MCF 10A (cell line): Measurements from ENCODE around the gene KIAA1755. TPM values are rescaled to one million over a fixed set of nuclear protein-coding genes. Genes with fewer than 3 reads are reported as not detected.

Experiments used
- BruUV-seq: library from RNA; stranded (reverse); fragments of 400-500 nt; replicated peaks from 2 replicates; lab custom pipeline; 2021; lab: Mats Ljungman, UMichigan
- CTCF ChIA-PET: fragments of 300-600 bp; sonication (Branson Sonifier 250); formaldehyde crosslinking; extraction: SDS; loops from one replicate; lab custom pipeline; 2021; ENCODE audit warnings: antibody characterized with exemption, inconsistent platforms; lab: Yijun Ruan, JAX
- POLR2A ChIA-PET: fragments of 300-600, 350-650 bp; sonication (Branson Sonifier 250); formaldehyde crosslinking; extraction: SDS; loops from one replicate; lab custom pipeline; 2020; ENCODE audit warnings: antibody characterized with exemption, inconsistent platforms; lab: Yijun Ruan, JAX
- DNase-seq: peaks from one replicate; pipeline ENCODE4 v3.0.0-alpha.2; 2018; ENCODE audit not compliant: unreplicated experiment
- H3K27ac Mint-ChIP-seq: one replicate; pipeline ENCODE4 v1.8.0; 2022; ENCODE audit warnings: mild to moderate bottlenecking, low read depth, mixed read lengths; ENCODE audit not compliant: unreplicated experiment
- H3K27me3 Mint-ChIP-seq: one replicate; pipeline ENCODE4 v1.8.0; 2022; ENCODE audit warnings: mixed read lengths; ENCODE audit not compliant: insufficient read depth, unreplicated experiment
- H3K36me3 Mint-ChIP-seq: one replicate; pipeline ENCODE4 v1.8.0; 2022; ENCODE audit warnings: mild to moderate bottlenecking, moderate library complexity, mixed read lengths; ENCODE audit not compliant: insufficient read depth, unreplicated experiment
- H3K4me1 Mint-ChIP-seq: one replicate; pipeline ENCODE4 v1.8.0; 2022; ENCODE audit warnings: mixed read lengths; ENCODE audit not compliant: insufficient read depth, unreplicated experiment
- H3K4me3 Mint-ChIP-seq: one replicate; pipeline ENCODE4 v1.8.0; 2022; ENCODE audit warnings: mild to moderate bottlenecking, moderate library complexity, mixed read lengths; ENCODE audit not compliant: unreplicated experiment
- H3K9me3 Mint-ChIP-seq: one replicate; pipeline ENCODE4 v1.8.0; 2022; ENCODE audit warnings: mixed read lengths; ENCODE audit not compliant: unreplicated experiment
- CTCF ChIP-seq: fragments of 200-600 bp; IDR thresholded peaks from one replicate; pipeline ENCODE4 v1.8.0; 2022; ENCODE audit warnings: antibody characterized with exemption, mild to moderate bottlenecking; ENCODE audit not compliant: unreplicated experiment
- intact Hi-C: fragments of 100-400 bp; cut with micrococcal nuclease; formaldehyde crosslinking; loops from 2 replicates; pipeline ENCODE4 v1.14.1; 2022
- total RNA-seq: library from RNA; stranded (reverse); gene quantifications from 2 replicates; pipeline ENCODE4 v1.2.3, GENCODE V29; 2022

The KIAA1755 gene
- total RNA-seq, 1 experiment from 2014 or later, result not detected

- no peak for TF ChIP-seq CTCF
- Mint-ChIP-seq H3K4me3 (no peak overlapping the region), H3K36me3 (no peaks in the 10 kb centered on the region), H3K27me3 (peaks cover 6% of the 10 kb centered on the region), H3K27ac (no peak overlapping the region), H3K4me1 (no peaks in the 10 kb centered on the region), H3K9me3 (no peaks in the 10 kb centered on the region)
- BruUV-seq, result no TSS peak
- DNase-seq, result no peak
- intact Hi-C loops, result no loop called here
- CTCF ChIA-PET, result no interaction called here
- POLR2A ChIA-PET, result interaction anchor here (0.7 kb wide), 1 partner anchor 337 kb away, joined by 4 read pairs; no protein-coding TSS in a partner anchor
These were observed 35.3 kb upstream of the KIAA1755 start for GRCh38 chr20:38295811-38296210.

- no peak for TF ChIP-seq CTCF
- no peak for DNase-seq
- intact Hi-C loops, result no loop called here
- no TSS peak for BruUV-seq
- H3K27me3 Mint-ChIP-seq, result no peaks in the 10 kb centered on the region
- POLR2A ChIA-PET, result interaction anchor here (0.7 kb wide), 1 partner anchor 75 kb away, joined by 3 read pairs; no protein-coding TSS in a partner anchor
- H3K36me3 Mint-ChIP-seq, result no peaks in the 10 kb centered on the region
- H3K27ac Mint-ChIP-seq, result no peak overlapping the region
- CTCF ChIA-PET, result interaction anchor here (1.2 kb wide), 1 partner anchor 730 kb away, joined by 3 read pairs; no protein-coding TSS in a partner anchor
- no peak overlapping the region for H3K4me3 Mint-ChIP-seq
- no peaks in the 10 kb centered on the region for H3K9me3 Mint-ChIP-seq
- no peaks in the 10 kb centered on the region for H3K4me1 Mint-ChIP-seq
These were observed 33.6 kb upstream of the KIAA1755 start for GRCh38 chr20:38294076-38294591.

GRCh38 chr20:38293491-38294065 is 33.0 kb upstream of the KIAA1755 start:
- BruUV-seq, result no TSS peak
- CTCF ChIA-PET, result no interaction called here
- H3K9me3 Mint-ChIP-seq, result no peaks in the 10 kb centered on the region
- H3K27me3 Mint-ChIP-seq, result no peaks in the 10 kb centered on the region
- no peak overlapping the region for H3K4me3 Mint-ChIP-seq
- no peak overlapping the region for H3K27ac Mint-ChIP-seq
- no peak for DNase-seq
- POLR2A ChIA-PET, result no interaction called here
- intact Hi-C loops, result no loop called here
- no peaks in the 10 kb centered on the region for H3K4me1 Mint-ChIP-seq
- TF ChIP-seq CTCF, result no peak
- no peaks in the 10 kb centered on the region for H3K36me3 Mint-ChIP-seq

GRCh38 chr20:38291966-38292365 is 31.4 kb upstream of the KIAA1755 start:
- DNase-seq, result no peak
- ChIA-PET POLR2A (no interaction called here), CTCF (interaction anchor here (0.6 to 3.1 kb wide), 2 partner anchors 45 to 71 kb away, joined by 3 to 10 read pairs; no protein-coding TSS in a partner anchor)
- intact Hi-C loops, result no loop called here
- H3K36me3 Mint-ChIP-seq, result no peaks in the 10 kb centered on the region
- no peak overlapping the region for H3K27ac Mint-ChIP-seq
- H3K9me3 Mint-ChIP-seq, result no peaks in the 10 kb centered on the region
- BruUV-seq, result no TSS peak
- no peaks in the 10 kb centered on the region for H3K4me1 Mint-ChIP-seq
- H3K27me3 Mint-ChIP-seq, result no peaks in the 10 kb centered on the region
- TF ChIP-seq CTCF, result no peak
- no peak overlapping the region for H3K4me3 Mint-ChIP-seq
